ENCODE measurements around the gene MACO1.
"Not testable (repeated sequence)": the region's sequence is repeated elsewhere in the genome, so short reads cannot be mapped to it uniquely, and the experiment has no call there.

Gene MACO1, protein sequence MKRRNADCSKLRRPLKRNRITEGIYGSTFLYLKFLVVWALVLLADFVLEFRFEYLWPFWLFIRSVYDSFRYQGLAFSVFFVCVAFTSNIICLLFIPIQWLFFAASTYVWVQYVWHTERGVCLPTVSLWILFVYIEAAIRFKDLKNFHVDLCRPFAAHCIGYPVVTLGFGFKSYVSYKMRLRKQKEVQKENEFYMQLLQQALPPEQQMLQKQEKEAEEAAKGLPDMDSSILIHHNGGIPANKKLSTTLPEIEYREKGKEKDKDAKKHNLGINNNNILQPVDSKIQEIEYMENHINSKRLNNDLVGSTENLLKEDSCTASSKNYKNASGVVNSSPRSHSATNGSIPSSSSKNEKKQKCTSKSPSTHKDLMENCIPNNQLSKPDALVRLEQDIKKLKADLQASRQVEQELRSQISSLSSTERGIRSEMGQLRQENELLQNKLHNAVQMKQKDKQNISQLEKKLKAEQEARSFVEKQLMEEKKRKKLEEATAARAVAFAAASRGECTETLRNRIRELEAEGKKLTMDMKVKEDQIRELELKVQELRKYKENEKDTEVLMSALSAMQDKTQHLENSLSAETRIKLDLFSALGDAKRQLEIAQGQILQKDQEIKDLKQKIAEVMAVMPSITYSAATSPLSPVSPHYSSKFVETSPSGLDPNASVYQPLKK

DNA sequence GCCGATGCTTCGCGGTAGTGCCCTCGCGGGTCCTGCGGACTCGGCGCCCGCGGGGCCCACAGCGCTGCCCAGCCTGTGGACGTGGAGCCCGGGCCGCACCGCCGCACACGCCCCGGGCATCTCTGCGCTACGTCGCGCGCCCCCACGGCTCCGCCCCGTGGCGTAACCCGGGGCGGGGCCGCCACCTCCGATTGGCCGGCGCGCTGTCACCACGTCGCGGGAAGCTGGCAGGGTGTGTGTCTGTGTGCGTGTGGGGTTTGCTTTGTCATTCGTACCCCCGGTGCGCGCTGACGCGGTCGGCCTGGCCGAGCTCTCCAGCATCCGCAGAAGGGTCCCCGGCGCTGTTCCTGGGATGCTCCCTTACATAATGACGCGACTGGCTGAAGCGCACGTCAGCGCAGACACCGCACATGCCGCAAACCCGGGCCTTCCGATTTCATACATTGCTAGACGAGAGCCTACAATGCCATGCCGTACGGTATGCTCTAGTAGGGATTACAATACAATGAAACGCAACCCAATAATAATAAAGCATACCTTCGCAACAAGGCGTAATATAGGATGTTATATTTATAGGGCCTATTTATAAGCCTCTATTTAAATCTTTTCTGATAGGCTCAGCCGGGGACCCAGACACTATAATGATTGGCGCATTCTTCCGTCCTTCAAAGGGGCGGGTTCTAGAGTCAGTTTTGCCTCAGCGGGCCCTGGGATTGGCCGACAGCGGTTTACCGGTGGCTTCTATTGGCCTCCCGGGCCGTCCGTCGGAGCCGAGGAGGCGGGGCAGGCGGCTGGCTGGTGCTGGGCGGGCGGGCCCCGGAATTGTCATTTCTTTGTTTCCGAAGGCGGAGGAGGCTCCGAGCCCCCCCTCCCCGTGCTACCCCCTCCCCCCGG is at the start of gene MACO1:
Gene MACO1, plus strand, starts transcription at position 825 of the 894 bp plus-strand sequence. CDS start 202 bp downstream, outside the sequence.
- DNase-seq = peak; percentile 98

DNA sequence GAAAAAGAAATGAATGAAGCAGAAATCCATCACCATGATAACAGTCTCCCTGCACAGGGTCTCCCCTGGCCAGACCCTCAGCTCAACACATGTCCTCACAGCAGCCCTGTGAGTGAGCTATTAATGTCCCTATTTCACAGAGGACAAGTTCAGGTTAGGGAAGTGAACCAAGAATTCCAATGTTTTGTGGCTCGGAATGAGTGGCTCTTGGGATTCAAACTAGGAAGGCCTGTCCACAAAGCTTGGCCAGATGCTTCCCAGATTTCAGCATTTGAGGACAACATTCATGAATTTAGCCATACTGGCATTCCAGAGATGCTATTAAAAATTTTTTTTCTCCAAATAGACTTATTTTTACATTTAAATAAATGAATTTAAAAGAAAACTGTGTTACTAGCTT is 48.2 kb upstream of the MACO1 start:
- DNase-seq = not testable (repeated sequence)

DNA sequence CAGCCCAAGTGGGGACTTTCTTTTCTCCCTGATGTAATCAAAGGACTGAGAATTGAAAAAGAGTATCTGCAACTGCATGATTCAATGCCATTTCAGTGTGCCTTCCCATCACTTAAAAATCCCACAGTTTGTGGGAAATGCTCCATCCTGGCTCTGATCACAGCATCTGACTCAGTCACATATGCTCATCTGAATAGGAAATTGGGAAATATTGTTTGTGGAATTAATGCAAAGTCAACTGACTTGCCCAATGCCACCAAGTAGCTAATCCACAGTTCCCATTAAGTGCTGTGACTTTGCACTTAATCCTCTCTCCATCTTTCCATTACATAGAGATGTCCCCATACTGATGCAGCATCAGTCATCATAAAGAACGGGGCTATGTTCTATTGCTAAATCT is 47.6 kb upstream of the MACO1 start:
- not testable (repeated sequence) for DNase-seq

DNA sequence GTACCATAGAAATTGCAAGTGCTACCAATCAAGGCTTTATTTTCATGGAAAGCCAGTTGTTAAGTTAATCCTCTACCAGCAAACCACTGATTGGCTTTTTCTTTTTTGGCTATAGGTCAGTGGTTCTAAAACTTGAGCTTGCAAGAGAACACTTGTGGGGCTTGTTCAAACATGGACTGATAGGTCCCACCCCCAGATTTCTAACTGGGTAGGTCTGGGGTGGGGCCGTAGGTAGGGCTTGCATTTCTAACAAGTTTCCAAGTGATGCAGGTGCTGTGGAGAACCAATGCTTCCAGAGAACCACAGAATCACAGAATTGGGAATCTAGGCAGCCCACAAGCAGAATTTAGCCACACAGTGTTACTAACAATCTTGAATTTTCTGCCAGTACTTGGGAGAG is 46.8 kb upstream of the MACO1 start:
- DNase-seq = not testable (repeated sequence)

DNA sequence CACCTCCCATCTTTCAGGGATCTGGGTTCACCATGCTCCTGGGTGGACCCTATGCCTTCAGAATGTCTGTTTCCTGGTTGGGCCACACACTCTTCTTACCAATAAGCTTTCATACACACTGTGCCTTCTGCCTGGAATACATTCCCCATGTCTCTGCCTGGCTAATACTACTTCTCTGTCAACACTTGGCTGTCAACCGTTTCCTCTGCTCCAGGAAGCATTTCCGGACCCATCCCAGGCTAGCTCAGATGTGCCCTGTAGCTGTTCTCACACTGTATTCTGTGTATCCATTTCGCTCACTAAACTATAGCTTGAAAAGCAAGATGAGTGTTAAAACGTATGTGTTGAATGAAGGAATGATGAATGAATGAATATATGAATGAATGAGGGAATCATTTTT is 43.6 kb upstream of the MACO1 start:
- not testable (repeated sequence) for DNase-seq

DNA sequence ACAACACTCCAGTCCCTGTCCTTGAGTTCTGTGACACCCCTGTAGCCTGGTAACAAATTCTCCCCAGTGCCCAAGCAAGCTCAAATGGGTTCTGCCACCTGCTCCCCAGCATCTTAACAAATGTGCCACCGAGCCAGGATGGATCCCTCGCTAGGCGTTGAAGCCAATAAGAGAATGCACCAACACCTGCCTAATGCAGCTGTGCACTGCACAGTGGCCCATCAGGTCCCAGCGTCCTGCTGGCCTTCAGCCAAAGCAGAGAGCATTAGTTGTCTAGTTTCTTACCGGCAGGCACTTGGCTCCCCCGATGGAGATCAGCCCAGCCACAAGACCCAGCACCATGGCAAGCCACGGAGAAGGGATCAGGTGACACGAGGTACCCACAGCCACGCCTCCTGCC is 42.0 kb upstream of the MACO1 start:
- DNase-seq = not testable (repeated sequence)

DNA sequence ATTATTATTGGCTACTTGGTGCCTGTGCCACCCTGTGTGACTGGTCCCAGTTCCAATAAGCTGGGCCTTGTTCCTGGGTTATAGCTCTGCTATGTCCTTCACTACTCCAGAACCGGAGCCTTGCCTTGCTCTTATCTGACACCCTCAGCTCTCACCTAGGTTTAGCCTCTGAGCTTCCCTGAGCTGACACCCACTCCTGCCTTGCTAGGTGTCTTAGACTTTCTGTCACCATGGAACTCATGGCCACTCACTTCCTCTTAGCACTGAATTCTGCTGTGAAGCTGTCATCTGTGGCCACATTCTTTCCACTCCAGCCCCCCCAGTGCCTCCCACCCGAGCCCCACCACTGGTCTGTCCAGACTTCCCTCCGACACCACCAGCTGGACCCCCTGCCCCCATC is 41.0 kb upstream of the MACO1 start:
- DNase-seq = not testable (repeated sequence)

DNA sequence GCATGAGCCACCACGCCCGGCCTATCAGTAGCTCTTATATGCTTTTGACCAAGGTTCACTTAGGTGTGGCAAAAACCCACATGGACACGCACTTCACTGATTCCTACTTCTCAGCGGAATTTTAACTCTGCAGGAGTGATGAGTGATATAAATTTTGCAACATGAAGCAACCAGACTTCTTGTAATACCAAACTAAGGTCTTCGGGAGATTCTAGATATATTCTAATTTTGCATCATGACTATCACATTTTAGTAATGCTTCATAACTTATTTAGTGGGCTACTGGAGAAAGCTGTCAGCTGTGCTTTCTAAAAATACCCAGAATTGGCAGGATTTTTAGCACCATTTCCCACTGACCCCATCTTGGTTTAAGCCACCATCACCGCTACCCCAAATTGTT is 37.9 kb upstream of the MACO1 start:
- no peak for DNase-seq

DNA sequence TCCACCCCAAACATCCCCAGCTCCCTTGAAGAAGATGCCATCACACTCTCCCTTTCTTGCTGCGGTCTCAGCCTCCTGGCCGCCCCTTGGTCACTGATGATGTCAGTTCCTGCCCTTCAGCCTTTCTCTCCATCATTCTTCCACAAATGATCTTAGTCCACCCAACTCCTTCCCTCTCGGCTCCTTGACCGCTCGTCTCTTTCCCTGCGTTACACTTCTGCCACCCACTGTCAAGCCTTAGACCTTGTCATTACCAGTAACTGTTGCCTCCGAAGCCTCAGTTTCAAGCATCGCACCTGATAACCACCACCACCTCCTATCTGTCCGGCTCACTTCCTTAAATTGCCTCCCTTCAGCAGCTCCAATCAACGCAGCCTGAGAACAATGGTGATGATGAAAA is 33.1 kb upstream of the MACO1 start:
- not testable (repeated sequence) for DNase-seq

DNA sequence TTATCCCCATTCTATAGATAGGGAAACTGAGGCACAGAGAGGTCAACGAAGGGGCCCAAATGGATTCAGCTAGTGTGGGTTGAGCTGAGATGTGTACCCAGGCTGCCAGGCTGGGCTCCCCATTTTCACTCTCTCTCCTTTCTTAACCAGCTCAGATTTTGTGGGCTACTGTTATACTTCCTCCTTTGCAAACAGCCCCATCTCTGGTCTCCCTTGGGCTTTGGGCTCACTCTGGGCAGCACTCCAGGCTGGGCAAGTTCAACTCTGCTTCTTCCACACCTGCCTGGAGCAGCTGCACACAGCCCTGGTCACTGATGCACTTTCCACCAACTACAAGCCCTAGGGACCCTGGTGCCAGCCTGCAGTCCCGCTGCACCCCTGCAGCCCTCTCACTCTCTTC is 32.6 kb upstream of the MACO1 start:
- DNase-seq = not testable (repeated sequence)

DNA sequence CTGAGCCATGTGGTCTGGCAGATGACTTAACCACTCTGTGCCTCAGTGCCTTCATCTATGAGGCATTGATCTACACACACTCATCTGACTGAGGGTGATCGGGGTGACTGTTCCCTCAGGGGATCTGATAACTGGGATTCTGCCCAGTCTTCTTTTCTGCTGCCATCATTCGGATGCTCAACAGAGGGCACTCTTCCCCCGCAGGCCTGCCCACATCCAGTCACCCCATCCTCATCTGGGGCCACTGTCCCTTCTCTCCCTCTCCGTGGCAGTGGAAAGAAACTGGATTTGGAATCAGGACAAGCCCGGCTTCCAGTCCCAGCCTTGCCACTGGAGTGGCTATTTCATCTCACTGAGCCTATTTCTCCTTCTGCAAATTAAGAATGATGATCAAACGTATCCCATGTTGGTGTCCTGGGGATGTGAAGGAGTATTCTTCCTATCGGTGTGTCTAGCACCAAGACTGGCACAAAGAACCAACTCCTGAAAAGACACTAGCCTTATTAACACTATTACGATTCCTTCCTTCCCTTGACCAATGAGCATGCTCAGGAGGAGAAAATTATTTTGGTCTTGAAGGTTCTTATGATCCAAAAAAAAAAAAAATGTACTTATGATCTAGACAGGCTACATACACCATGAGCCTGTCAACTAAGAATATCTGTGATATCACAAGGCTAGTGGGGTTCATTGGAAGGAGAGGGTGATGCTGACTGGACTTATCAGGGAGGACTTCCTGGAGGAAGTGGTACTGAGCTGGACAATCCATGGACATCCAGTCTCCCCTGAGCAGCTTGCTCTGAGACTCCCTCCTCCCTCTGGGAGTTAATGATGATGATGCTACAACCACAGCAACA is 27.5 kb upstream of the MACO1 start:
- peak; percentile 2 for DNase-seq

DNA sequence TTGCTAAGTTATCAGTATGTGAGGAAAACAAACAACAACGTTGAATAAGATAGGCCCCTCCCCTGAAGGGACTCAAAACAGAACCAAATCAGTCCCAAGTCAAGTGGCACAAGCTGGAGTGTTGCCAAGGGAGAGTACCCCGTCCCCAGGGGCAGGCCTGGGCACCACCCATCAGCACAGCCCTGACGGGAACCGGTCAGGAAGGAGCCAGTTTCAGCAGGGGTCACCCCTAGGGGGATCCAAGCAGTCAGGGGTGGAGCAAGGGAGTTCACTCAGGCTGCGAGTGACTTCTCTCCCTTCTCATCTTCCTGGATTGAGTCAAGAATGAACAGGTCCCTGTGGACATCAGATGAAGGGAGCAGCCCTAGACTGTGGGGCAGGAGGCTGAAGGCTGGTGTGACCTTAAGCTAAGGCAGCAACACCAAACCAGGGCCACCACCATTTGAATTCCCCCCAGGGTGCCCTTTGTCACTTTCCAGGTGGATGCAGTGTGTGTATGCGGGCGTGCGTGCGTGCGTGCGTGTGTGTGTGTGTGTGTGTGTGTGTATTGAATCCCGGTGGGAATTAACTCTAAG is 24.9 kb upstream of the MACO1 start:
- DNase-seq = not testable (repeated sequence)

DNA sequence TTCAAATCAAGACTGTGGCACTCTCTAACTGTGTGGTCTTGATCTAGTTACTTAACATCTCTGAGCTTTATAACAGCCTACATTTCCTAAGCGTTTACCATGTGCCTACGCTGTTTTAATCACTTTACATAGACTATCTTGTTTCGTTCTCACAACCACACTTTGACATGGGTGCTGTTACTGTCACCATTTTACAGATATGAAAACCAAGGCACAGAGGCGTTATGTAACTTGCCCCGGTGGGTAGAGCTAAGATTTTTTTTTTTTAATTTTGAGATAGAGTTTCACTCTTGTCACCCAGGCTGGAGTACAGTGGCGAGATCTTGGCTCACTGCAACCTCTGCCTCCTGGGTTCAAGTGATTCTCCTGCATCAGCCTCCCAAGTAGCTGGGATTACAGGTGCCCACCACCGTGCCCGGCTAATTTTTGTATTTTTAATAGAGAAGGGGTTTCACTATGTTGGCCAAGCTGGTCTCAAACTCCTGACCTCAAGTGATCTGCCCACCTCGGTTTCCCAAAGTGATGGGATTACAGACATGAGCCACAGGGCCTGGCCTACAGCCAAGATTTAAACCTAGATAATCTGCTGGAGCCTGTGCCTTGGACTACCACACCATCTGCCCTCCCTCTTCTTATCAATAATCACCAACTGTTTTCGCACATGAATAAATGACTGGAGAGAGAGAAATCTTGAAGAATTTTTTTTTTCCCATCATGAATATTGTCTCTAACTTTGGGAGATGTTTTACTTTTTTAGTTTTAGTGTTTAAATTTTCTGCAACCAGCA is 20.9 kb upstream of the MACO1 start:
- DNase-seq = not testable (repeated sequence)

DNA sequence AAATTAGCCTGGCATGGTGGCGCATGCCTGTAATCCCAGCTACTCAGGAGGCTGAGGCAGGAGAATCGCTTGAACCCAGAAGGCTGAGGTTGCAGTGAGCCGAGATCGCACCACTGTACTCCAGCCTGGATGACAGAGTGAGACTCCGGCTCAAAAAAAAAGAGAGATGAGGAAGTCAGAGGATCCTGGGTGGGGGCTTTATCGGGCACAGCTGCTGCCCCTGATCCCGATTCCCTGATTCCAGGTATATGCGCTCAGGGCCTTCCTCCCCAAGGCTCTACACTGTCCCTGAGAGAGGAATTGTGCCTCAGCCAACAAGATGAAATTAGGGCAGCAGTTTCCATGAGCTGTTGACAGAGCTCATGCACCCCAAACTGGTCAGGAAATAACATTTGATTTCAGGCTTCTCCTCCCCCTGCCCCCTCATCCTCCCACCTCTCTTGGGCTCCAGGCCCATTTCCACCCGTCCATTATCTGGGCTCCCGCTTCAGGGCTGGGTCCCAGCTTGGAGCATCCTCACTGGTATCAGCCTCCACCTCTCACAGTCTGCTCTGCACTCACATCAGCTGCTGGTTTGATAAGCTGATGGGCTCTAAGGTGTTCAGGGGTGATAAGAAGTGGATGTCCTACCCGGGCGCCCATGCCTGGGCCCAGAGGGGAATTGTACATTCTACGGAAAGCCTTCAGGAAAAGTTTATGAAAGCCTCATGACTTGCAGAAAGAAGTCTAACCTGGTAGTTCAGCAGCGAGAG is 17.6 kb upstream of the MACO1 start:
- DNase-seq = not testable (repeated sequence)

DNA sequence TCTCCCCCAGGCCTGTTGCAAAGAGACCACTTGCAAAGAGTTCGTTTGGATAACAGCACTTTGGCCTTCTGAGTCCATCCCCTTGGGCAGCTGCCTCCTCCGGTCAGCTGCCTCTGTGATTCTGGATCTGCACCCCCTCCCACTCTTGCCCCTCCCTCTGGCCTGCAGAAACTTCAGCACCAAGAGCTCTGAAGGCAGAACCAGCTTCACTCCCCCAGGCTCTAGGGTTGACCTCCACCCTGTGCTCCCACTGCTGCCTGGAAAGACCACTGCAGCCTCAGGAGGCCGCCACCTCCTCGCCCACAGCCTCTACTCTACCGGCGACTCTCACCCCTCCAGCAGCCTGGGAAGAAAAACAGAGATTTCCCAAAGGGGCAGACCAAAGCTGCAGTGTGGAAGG is 16.5 kb upstream of the MACO1 start:
- DNase-seq = not testable (repeated sequence)

DNA sequence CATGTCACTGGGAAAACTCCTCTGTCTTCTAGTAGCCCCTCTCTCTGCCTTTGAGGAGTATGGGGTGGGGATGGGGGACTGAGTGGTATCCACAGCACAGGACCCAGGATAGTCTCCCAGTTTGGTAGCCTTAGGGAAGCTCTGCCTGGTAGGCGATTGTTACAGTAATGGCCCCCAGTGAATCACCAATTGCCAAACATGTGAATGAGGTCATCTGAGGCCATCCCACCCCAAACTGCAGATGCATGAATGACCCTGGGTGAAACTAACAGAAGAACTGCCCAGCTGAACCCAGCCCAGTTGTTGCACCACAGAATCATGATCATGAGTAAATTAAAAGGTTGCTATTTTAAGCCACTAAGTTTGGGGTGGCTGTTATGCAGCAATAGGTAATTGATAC is 16.1 kb upstream of the MACO1 start:
- not testable (repeated sequence) for DNase-seq

DNA sequence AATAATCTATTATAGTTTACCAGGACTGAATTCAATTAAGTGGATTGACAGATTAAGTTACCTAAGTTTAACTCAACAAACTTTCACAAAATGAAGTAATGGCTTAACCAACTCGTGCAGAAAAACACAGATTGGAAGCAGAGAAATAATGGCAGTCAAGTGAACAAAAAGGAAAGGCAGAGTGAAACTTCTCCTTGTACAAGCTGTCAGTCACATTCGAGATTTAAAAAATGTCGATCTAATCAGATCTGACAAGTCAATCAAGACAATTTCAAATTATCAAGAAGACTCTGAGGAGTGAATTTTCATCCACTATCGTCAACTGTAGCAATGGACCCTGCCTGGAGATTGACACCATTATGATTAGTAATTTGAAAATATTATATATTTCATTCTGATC is 13.4 kb upstream of the MACO1 start:
- DNase-seq = not testable (repeated sequence)

DNA sequence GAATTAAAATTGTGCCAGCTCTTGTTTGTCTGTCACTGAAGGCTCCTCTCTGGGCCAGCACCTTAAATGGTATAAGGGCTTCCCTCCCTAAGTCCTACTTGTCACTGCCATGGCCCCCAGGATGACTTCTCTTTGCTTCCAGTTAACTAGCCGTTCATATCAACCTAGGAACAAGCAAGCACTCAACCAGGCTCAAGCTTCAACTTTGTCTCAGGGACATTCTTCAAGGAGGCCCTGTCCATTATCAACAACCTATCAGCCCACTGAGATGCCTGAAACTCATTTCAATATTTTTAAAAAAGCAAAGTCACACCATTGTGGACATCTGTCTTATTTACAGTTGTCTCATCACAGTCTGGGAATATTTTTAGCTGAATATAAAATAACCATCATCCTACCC is 11.4 kb upstream of the MACO1 start:
- DNase-seq = not testable (repeated sequence)

DNA sequence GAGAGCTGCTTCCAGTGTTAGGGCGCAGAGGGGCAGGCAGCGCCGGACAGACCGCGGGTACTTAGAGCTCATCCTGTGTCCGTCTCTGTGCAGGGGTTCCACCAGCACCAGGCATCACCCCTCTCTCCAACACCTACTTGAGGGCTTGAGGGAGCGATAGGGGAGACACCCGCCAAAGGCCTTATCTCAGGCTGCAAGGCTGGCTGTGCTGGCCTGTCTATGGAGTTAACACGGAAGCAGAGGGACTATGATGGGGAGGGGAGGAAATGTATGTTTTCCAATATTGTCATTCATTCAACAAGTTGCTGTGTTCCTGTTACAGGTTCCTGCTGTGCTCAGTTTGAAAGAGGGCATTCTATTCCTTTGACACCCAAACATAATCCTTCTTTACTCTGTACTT is 10.0 kb upstream of the MACO1 start, which contains the start of gene RHCE:
Gene RHCE, minus strand, starts transcription at position 111 of the 400 bp plus-strand sequence. Its CDS starts 39 bp downstream, at position 72.
- not testable (repeated sequence) for DNase-seq

DNA sequence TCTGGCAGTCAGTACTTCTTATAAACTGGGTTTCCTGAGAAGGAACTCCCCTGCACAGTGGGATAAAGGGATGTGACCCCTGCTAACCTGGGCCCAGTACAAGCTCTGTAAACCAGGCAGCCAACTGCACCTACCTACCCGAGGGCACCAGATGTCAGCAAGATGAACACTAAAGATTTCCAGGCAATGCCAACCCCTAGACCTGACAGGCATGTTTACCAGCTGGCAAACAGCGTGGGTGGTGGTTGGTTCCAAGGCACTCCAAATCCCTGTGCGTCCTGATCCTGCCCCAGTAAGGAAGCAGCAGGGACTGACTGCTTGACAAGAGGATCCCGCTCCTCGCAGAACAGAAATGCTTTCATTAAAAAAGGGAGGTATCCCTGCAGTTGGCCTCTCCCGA is 7.5 kb upstream of the MACO1 start:
- DNase-seq = not testable (repeated sequence)

All from midbrain (tissue), 1 donor.